ENCODE data around the gene CDK5. TPM values are rescaled to one million over a fixed set of nuclear protein-coding genes. Genes with fewer than 3 reads are reported as not detected.

CDK5 gene
- total RNA-seq, 2 experiments from 2014 or later, result 3.1 to 3.5 TPM

GRCh38 chr7:151075662-151075971 lies 17.9 kb upstream of the CDK5 start:
- H3K9me3 ChIP-seq (ENCODE audit: control insufficient read depth in 1 of 2, insufficient read depth in 1 of 2, low read length in 2 of 2), result no peaks in the 10 kb centered on the region
- H3K36me3 ChIP-seq (ENCODE audit: insufficient read depth, low read length), result peaks cover 61% of the 10 kb centered on the region
- Mint-ChIP-seq H3K9me3 (no peaks in the 10 kb centered on the region), H3K27ac (no peak overlapping the region), H3K27me3 (no peaks in the 10 kb centered on the region), H3K36me3 (ENCODE audit: low read depth) (peaks cover 46% of the 10 kb centered on the region), H3K4me1 (ENCODE audit: low read depth) (peaks cover 18% of the 10 kb centered on the region), H3K4me3 (no peak overlapping the region)
- POLR2A ChIA-PET, result no interaction called here
- ATAC-seq (ENCODE audit: poor library complexity) (no peak), DNase-seq (no peak)
- no peak overlapping the region for H3K4me3 ChIP-seq (ENCODE audit: low read length)
- no peak overlapping the region for H3K27ac ChIP-seq (ENCODE audit: low read depth in 1 of 2, low read length in 2 of 2)
- peaks cover 18% of the 10 kb centered on the region for H3K4me1 ChIP-seq (ENCODE audit: insufficient read depth, low read length)
- intact Hi-C loops (cut with DNase I, micrococcal nuclease), result no loop called here
- no peaks in the 10 kb centered on the region for H3K27me3 ChIP-seq (ENCODE audit: control insufficient read depth in 1 of 2, insufficient read depth in 2 of 2, low read length in 2 of 2)
- CTCF ChIA-PET, result interaction anchor here (0.9 kb wide), 1 partner anchor 16 kb away, joined by 3 read pairs; no protein-coding TSS in a partner anchor
- TF ChIP-seq CTCF (IDR thresholded peaks at IDR 0.05), result no peak

- H3K4me1 Mint-ChIP-seq (ENCODE audit: low read depth), result peaks cover 16% of the 10 kb centered on the region
- H3K4me3 ChIP-seq (ENCODE audit: low read length), result no peak overlapping the region
- DNase-seq (no peak), ATAC-seq (ENCODE audit: poor library complexity) (no peak)
- CTCF ChIA-PET, result no interaction called here
- TF ChIP-seq CTCF (IDR thresholded peaks at IDR 0.05), result no peak
- intact Hi-C loops (cut with DNase I, micrococcal nuclease), result no loop called here
- H3K27me3 Mint-ChIP-seq, result no peaks in the 10 kb centered on the region
- no peak overlapping the region for H3K27ac ChIP-seq (ENCODE audit: low read depth in 1 of 2, low read length in 2 of 2)
- POLR2A ChIA-PET, result no interaction called here
- H3K4me3 Mint-ChIP-seq, result no peak overlapping the region
- no peaks in the 10 kb centered on the region for H3K9me3 Mint-ChIP-seq
- H3K4me1 ChIP-seq (ENCODE audit: insufficient read depth, low read length), result peaks cover 14% of the 10 kb centered on the region
- no peaks in the 10 kb centered on the region for H3K27me3 ChIP-seq (ENCODE audit: control insufficient read depth in 1 of 2, insufficient read depth in 2 of 2, low read length in 2 of 2)
- H3K27ac Mint-ChIP-seq, result peak overlapping the region; percentile 42
- H3K9me3 ChIP-seq (ENCODE audit: control insufficient read depth in 1 of 2, insufficient read depth in 1 of 2, low read length in 2 of 2), result no peaks in the 10 kb centered on the region
- H3K36me3 ChIP-seq (ENCODE audit: insufficient read depth, low read length), result peaks cover 67% of the 10 kb centered on the region
- H3K36me3 Mint-ChIP-seq (ENCODE audit: low read depth), result peaks cover 50% of the 10 kb centered on the region
These were observed 17.3 kb upstream of the CDK5 start for GRCh38 chr7:151074817-151075661.

- Mint-ChIP-seq H3K4me3 (no peak overlapping the region), H3K36me3 (ENCODE audit: low read depth) (peaks cover 52% of the 10 kb centered on the region), H3K4me1 (ENCODE audit: low read depth) (peaks cover 7% of the 10 kb centered on the region), H3K27ac (no peak overlapping the region), H3K27me3 (no peaks in the 10 kb centered on the region), H3K9me3 (no peaks in the 10 kb centered on the region)
- ChIA-PET CTCF (no interaction called here), POLR2A (no interaction called here)
- Histone ChIP-seq H3K27me3 (ENCODE audit: control insufficient read depth in 1 of 2, insufficient read depth in 2 of 2, low read length in 2 of 2) (no peaks in the 10 kb centered on the region), H3K36me3 (ENCODE audit: insufficient read depth, low read length) (peaks cover 75% of the 10 kb centered on the region), H3K27ac (ENCODE audit: low read depth in 1 of 2, low read length in 2 of 2) (no peak overlapping the region), H3K4me1 (ENCODE audit: insufficient read depth, low read length) (peaks cover 4% of the 10 kb centered on the region), H3K9me3 (ENCODE audit: control insufficient read depth in 1 of 2, insufficient read depth in 1 of 2, low read length in 2 of 2) (no peaks in the 10 kb centered on the region), H3K4me3 (ENCODE audit: low read length) (no peak overlapping the region)
- DNase-seq (no peak), ATAC-seq (ENCODE audit: poor library complexity) (no peak)
- intact Hi-C loops (cut with DNase I, micrococcal nuclease), result no loop called here
- no peak for TF ChIP-seq CTCF (IDR thresholded peaks at IDR 0.05)
These were observed 16.3 kb upstream of the CDK5 start for GRCh38 chr7:151073990-151074389.
